HG02938 (cell line): ENCODE measurements around the gene TRIM61.
"Not testable (repeated sequence)": the region's sequence is repeated elsewhere in the genome, so short reads cannot be mapped to it uniquely, and the experiment has no call there.

Experiments
- ATAC-seq: cut with Tn5 transposase; IDR thresholded peaks from one replicate; pipeline ENCODE4 v1.9.1; 2021; ENCODE audit warnings: mild to moderate bottlenecking, moderate library complexity; ENCODE audit not compliant: unreplicated experiment

The TRIM61 gene

DNA sequence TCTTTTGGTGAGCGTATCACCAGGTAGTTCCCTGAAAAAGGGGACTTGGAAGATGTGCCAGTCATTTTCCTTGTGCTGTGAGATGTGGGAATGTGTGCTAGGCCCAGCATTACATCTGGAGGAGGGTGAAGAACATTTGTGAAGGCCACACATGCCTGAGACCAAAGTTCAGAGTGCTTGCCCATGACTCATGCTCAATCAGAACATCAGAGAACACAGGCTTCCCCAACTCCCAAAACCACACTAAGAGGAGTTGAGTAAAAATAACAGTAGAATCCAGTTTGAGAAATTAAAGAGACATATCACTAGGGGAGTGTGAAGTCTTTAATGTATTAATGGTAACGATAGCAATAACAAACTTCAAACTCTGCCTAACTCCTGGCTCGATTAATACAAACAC, 18.0 kb downstream of the TRIM61 start:
- ATAC-seq = not testable (repeated sequence)

DNA sequence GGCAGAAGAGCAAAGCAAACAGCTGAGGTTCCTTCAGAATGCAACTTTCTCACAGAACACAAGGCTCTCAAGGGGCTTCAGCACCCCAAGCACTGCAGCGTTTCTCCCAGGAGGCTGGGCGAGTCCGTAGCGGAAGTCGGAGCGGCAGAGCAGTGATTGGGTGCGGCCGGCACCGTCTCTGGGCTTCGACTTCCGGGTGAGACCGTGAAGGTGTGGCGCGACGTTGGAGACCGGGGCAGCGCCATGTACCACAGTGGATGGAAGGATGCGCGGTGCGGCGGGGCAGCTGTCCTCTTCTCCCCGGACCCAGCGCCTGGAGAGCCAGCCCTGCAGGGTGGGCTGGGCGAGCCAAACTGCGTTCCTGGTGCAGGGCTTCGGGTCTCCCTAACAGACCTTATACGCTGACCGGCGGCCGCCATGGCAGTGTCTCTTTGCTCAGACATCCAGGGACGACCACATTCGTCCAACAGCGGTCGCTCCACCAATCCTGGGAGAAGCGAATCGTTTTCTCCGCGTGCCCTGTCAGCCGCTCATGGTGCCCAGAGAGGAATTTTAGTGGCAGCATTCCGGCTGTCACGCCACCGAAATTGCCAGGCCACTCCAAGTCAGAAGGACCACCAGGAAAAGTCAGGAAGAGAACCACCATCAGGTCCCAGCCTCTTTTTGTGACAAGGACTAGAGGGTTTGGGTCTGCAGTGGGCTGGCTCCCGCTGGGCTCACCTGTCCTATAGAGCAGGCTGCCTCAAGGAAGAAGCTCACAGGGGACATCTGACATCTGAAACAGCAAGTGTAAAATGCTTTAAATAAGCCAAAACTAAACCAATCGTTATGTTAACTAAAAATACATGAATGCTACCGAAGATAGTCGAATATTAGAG, 20.5 kb downstream of the TRIM61 start:
- peak; percentile 100 for ATAC-seq

DNA sequence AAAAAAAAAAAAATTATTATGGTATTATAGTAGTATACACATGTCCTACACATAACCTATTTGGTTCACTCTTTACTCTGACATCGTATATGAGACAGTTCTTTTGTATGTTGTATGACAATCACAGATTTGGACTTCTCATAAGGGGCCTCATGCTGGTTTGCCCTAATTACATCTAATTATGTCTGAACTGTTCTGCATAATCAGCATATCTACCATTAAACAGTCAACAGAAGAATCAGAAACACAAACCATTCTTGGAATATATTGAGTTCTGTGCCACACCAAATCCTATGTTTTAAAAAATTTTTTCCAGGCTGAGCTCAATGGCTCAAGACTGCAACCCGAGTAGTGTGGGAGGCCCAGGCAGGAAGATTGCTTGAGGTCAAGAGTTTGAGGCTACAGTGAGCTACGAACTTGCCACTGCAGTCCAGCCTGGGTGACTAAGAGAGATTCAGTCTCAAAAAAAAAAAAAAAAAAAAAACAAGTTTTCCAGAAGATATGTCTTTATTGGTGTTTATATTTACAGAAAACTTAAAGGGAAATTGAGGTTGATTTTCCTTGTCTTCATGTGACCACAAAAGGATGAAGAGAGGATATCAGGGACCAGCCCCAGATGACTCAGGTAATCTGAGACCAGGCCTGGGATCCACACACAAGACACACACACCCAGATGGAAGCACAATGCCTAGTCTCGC, 22.2 kb downstream of the TRIM61 start:
- no peak for ATAC-seq

DNA sequence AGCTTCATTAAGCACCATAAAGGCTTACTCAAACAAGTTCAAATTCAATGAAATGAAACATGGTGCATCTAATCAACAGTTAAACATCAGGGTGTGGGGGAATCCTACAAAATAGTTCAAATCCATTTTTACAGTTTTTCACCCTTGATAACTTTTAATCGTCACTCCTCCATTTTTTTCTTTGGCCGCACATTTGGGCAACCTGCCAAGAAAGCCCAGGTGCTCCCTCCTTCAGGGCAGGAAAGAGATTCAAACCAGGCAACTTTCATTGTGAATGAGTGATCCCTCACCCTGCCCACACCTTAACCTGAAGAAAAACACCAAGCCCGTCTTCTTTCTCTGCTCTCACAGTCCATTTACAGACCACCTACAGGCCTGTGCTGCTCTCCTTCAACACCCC, 24.9 kb downstream of the TRIM61 start:
- no peak for ATAC-seq

DNA sequence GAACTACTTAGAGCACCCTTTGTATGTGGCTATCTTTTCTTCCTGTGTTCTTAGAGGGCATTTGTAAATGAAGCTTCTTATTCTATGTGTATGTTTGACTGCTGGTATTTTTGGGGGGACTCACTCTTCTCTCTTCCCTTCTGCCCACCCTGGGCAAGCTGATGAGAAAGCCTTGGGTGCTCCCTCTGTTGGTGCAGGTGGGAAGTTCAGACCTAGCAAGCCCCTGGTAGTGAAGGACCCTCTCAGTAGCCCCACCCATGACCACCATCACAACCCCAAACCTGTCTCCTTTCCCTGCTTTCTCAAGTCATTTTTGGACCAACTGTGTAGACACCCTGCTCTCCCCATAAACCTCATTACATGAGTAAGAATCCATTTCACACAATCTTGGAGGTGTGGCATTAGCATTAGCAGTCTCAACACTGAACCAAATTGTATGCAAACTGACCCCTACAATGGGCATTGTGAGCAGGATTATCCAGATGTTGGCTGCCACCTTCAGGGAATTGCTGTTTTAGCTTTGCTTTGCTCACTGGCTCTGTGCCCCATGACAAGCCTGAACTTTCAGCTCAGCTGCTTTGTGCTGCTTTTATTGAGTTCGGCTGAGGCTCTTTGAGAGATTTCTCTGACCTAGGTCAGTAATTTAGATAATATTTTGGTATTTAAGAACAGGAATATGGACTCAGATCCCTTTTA, 27.9 kb downstream of the TRIM61 start:
- ATAC-seq = no peak

DNA sequence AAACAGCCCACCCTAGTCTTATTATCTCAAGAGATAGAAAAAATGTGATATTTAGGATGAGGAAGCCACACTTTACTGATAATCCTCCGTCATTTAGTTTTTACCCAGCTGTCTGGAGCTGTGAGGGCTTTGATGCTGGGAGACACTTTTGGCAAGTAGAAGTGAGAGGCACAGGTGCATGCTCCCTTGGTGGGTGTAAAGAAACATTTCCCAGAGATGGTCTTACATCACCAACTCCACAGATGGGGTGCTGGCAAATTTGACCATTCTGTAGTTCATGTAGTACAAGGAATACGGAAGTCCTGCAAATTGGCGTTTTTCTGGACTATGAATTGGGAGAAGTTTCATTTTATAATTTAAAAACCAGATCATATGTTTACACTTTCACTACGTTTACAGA, 28.5 kb downstream of the TRIM61 start:
- ATAC-seq = no peak

DNA sequence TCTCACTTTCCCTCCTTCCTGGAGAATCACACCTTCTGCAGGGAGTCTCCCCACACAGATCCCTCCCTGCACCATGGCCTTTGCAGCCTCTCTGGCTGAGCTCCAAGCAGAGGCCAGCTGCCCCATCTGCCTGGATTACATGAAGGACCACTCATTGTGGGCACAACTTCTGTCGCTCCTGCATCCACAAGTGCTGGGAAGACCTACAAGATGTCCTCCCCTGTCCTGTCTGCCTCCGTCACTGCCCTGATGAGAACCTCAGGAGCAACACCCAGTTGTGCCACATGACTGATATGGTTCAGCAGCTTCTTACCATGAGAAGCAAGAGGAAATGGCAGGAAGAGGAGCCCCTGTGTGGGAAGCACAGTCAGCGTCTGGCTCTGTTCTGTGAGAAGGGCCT, 29.5 kb downstream of the TRIM61 start:
- ATAC-seq = not testable (repeated sequence)

DNA sequence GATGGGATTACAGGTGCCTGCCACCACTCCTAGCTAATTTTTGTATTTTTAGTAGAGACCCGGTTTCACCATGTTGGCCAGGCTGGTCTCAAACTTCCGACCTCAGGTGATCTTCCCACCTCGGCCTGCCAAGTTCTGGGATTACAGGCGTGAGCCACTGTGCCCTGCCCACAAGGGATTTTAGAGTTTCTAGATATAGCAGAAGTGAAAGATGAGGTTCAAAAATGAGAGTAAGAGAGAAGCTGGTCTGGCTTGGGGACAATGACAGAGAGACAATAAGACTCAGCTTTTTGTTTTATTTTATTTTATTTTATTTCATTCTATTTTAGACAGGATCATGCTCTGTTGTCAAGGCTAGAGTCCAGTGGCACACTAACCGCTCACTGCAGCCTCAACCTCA, 30.6 kb downstream of the TRIM61 start:
- no peak for ATAC-seq

DNA sequence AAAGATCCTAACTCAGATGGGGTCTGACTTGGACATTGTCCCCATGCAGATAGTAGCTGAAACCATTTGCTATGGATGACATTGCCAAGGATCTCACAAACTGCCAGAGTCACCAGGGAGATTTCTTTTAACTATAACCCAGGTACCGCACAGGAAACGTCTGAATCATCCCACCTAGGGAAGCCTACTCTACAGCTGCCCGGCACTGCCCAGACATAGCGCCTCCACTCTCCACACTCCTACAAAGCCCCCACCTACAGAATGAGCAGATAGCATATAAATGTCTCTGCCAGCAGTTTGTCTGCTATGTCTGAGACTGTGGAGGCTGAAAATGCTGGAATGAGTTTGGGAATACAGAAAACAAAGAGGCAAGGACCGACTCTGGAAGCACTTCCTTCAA, 32.3 kb downstream of the TRIM61 start:
- no peak for ATAC-seq

DNA sequence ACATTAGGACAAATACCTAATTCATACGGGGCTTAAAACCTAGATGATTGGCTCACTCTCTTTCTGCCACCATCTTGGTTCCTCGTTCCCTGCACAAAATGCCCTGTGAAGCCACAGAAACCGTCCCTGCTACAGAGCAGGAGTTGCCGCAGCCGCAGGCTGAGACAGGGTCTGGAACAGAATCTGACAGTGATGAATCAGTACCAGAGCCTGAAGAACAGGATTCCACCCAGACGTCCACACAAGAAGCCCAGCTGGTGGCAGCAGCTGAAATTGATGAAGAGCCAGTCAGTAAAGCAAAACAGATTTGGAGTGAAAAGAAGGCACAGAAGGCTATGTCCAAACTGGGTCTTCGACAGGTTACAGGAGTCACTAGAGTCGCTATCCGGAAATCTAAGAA, 34.3 kb downstream of the TRIM61 start:
- no peak for ATAC-seq

DNA sequence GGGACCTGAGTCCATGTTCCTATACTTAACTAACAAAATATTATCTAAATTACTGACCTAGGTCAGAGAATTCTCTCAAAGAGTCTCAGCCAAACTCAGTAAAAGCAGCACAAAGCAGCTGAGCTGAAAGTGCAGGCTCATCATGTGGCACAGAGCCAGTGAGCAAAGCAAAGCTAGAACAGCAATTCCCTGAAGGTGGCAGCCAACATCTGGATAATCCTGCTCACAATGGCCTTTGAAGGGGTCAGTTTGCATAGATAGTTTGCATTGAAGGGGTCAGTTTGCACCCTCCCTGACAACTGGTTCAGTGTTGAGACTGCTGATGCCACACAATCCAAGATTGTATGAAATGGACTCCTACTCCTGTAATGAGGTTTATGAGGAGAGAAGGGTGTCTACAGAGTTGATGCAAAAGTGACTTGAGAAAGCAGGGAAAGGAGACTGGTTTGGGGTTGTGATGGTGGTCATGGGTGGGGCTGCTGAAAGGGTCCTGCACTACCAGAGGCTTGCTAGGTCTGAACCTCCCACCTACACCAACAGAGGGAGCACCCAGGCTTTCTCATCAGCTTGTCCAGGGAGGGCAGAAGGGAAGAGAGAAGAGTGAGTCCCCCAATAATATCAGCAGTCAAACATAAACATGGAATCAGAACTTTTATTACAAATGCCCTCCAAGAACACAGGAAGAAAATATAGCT, 39.7 kb downstream of the TRIM61 start:
- peak; percentile 45 for ATAC-seq

DNA sequence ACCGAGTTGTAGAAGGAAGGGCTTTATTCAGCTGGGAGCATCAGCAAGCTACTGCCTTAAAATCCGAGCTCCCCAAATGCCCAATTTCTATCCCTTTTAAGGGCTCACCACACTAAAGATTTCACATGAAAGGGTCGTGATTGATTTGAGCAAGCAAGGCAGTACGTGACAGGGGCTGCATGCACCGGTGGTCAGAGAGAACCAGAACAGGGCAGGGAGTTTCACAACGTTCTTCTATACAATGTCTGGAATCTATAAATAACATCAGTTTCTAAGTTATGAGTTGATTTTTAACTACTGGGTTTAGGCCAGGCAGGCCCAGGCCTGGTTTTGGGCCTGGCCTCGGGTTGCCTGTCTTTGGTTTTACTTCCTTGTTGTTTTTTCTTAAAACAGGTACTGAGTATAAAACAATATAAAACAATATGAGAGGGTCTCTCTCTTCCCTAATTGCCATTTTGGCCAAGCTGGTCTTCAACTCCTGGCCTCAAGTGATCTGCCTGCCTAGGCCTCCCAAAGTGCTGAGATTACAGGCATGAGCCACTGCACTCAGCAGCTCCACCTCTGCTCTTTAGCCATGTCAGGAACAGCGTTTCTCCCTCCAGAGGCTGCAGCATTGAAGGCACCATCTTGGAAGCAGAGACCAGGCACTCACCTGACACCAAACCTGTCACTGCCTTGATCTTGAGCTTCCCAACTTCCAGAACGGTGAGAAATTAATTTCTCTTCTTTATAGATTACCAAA, 41.4 kb downstream of the TRIM61 start:
- ATAC-seq = peak; percentile 62

DNA sequence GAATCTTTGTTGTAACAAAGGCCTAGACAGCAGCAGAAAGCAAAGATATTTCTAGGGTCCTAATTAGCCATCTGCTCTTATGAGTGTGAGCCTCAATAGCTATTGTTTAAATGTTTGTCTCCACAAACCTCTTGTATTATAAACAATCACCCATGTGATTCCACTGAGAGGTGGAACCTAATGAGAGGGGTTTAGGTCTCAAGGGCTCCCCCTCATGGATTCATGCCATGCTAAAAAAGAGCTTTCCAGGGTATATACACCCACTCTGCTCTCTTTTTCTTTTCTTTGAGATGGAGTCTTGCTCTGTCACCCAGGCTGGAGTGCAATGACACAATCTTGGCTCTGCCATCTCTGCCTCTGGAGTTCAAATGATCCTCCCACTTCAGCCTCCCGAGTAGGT, 42.1 kb downstream of the TRIM61 start:
- ATAC-seq = peak; percentile 69

DNA sequence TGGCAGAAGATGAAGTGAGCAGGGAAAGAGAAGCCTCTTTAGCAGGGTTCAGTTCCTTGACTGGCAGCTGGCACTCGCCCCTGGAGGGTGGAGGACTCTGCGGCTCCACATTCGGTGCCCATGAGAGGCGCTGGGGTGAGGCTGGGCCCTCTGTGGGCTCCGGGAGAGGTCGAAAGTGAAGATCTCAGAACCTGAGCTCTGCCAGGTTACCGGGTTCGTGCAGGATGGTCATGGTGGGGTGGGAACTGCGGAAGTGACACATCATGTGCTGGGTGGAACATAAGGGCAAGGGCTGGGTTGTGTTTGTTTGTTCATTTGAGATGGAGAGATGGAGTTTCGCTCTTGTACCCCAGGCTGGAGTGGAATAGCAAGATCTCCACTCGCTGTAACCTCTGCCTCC, 44.2 kb downstream of the TRIM61 start:
- no peak for ATAC-seq

DNA sequence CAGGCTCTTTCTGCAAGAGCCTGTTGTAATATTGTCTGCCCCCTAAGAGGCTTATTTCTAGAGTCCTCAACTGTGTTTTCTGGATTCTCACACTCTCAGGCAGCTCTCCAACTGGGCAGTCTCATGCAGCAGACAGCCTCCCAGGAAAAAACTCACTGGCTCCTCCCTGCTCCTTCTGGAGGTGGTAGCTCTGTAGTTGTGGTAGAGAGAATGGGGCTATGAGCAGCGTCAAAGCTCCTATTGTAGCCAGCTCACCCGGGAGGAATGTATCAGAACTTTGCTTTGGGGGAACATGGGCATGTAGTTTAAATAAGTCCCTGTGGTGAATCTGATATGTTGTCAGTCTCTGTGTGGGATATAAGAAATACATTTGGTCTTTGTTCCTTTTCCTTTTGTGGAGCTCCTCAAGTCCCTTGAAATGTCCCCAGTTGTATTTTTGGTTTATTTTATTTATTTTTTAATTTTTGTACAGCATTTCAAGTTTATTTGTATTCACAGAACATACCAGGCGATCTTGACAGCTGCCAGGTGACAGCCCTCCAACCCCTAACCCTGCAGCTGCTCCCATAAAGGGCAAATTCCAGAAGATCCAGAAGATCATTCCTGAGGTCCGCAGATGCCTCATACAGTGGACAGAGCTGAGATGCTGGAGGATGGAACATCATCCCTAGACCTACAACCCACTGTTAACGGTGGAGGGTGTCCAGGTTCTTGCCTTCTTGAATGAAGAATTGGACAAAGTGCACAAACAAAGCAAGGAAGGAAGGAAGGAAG, 45.7 kb downstream of the TRIM61 start:
- ATAC-seq = no peak

DNA sequence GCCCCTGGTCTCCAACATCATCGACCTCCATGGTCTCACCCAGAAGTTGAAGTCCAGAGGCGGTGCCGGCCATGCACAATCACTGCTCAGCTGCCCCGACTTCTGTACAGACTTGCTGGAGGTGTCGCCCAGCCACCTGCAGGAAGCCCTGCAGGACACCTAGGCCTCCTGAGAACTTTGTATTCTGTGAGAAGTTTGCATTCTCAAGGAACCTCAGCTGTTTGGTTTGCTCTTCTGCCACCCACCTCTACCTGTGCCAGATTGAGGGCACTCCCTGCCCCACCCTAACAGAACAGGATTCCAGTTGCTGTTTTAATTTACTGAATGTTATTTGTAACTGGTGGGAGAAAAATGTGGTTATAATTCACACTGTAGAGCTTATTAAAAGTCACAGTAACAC, 46.8 kb downstream of the TRIM61 start:
- ATAC-seq = no peak

DNA sequence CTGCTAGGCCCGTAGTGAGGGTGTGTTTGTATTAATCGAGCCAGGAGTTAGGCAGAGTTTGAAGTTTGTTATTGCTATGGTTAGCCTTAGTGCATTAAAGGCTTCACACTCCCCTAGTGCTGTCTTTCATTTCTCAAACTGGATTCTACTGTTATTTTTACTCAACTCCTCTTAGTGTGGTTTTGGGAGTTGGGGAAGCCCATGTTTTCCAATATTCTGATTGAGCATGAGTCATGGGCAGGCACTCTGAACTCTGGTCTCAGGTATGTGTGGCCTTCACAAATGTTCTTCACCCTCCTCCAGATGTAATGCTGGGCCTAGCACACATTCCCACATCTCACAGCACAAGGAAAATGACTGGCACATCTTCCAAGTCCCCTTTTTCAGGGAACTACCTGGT, 50.4 kb downstream of the TRIM61 start:
- ATAC-seq = not testable (repeated sequence)

DNA sequence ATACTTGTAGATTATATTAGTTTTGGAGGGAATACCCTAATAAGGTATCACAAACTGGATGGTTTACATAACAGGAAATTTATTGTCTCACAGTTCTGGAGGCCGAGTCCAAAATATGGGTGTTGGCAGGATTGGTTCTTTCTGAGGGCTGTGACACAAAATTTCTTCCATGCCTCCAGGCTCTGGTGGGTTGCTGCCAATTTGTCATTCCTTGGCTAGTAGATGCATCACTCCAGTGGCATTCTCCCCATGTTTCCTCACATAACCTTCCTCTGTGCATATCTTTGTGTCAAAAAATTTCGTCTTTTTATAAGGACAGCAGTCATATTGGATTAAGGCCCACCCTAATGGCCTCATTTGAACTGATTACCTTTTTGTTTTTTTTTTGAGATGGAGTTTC, 51.2 kb downstream of the TRIM61 start:
- ATAC-seq = no peak

DNA sequence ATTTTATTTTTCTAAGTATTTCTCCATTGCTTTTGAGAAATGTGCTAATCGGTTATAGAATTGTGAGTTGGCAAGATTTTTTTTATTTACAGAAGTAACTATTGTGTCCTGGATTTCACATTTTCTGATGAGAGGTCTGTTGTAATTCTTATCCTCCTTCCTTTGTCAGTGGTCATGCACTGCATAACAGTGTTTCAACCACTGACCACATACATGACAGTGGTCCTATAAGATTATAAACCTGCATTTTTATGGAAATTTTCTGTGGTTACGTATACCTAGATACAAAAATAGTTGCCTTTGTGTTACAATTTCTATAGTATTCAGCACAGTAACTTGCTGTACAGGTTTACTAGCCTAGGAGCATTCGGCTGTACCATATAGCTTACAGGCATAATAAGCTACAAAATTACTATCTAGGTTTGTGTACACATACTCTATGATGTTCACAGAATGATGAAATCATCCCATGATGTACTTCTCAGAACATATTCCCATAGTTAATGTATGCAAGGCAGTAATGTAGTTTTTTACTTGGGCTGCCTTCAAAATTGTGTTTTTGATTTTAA, 52.7 kb downstream of the TRIM61 start:
- no peak for ATAC-seq
